Keratinocyte (primary cell): ENCODE measurements around the gene DSC2. TPM values are rescaled to one million over a fixed set of nuclear protein-coding genes. Genes with fewer than 3 reads are reported as not detected.

Source experiments
- DNase-seq: peaks from one replicate; pipeline ENCODE4 v3.0.0-alpha.2; 2011; ENCODE audit warnings: low read depth, missing footprints, low spot score
- FAIRE-seq: peaks from 2 replicates; lab custom pipeline; 2011; peaks lifted over from hg19 to GRCh38; lab: Jason Lieb, UNC
- H2AFZ ChIP-seq: 2 replicates; pipeline ENCODE4 v1.6.0; 2012; ENCODE audit warnings: low read length, control low read depth, inconsistent platforms; ENCODE audit not compliant: control insufficient read depth
- H3K27ac ChIP-seq: 2 replicates; pipeline ENCODE4 v1.5.1; 2011; ENCODE audit warnings: low read length; ENCODE audit not compliant: control insufficient read depth, insufficient read depth
- H3K27me3 ChIP-seq: 3 replicates; pipeline ENCODE4 v1.6.0; 2011; ENCODE audit warnings: low read length; ENCODE audit not compliant: control insufficient read depth, insufficient read depth; ENCODE audit errors: extremely low read depth
- H3K36me3 ChIP-seq, 2 experiments: 2 replicates in 1 of 2; 3 replicates in 1 of 2; pipeline ENCODE4 v1.5.1; 2011; ENCODE audit warnings: low read length in 2 of 2, mild to moderate bottlenecking in 1 of 2; ENCODE audit not compliant: control insufficient read depth in 2 of 2, insufficient read depth in 2 of 2; ENCODE audit errors: extremely low read depth in 1 of 2
- H3K4me1 ChIP-seq: 3 replicates; pipeline ENCODE4 v1.5.1; 2011; ENCODE audit warnings: low read length; ENCODE audit not compliant: control insufficient read depth, insufficient read depth; ENCODE audit errors: extremely low read depth
- H3K4me2 ChIP-seq: 3 replicates; pipeline ENCODE4 v1.6.0; 2011; ENCODE audit warnings: low read depth, low read length; ENCODE audit not compliant: control insufficient read depth, insufficient read depth; ENCODE audit errors: extremely low read depth
- H3K4me3 ChIP-seq, 3 experiments: fragments of 200-600 bp in 1 of 3; sonication (generic) in 1 of 3; 2 replicates in 2 of 3; 3 replicates in 1 of 3; pipeline ENCODE4 v1.5.1; 2011 to 2016; ENCODE audit warnings: low read length in 3 of 3, mild to moderate bottlenecking in 3 of 3, control low read depth in 2 of 3, inconsistent platforms in 1 of 3, low read depth in 1 of 3, mixed read lengths in 1 of 3, mixed run types in 1 of 3, moderate library complexity in 1 of 3; ENCODE audit not compliant: control insufficient read depth in 2 of 3, insufficient read depth in 2 of 3; ENCODE audit errors: extremely low read depth in 1 of 3
- H3K79me2 ChIP-seq: 2 replicates; pipeline ENCODE4 v1.6.0; 2012; ENCODE audit warnings: low read length; ENCODE audit not compliant: control insufficient read depth, insufficient read depth
- H3K9ac ChIP-seq: 3 replicates; pipeline ENCODE4 v1.6.0; 2011; ENCODE audit warnings: low read length; ENCODE audit not compliant: control insufficient read depth, insufficient read depth; ENCODE audit errors: extremely low read depth
- H3K9me1 ChIP-seq: 3 replicates; pipeline ENCODE4 v1.6.0; 2011; ENCODE audit warnings: low read length; ENCODE audit not compliant: control insufficient read depth, insufficient read depth; ENCODE audit errors: extremely low read depth
- H3K9me3 ChIP-seq: 2 replicates; pipeline ENCODE4 v1.5.1; 2012; ENCODE audit warnings: low read depth, low read length; ENCODE audit not compliant: control insufficient read depth
- H4K20me1 ChIP-seq: 3 replicates; pipeline ENCODE4 v1.6.0; 2011; ENCODE audit warnings: low read length; ENCODE audit not compliant: control insufficient read depth, insufficient read depth; ENCODE audit errors: extremely low read depth
- EZH2 ChIP-seq: IDR thresholded peaks from one replicate; pipeline ENCODE4 v1.6.1; 2012; ENCODE audit warnings: inconsistent platforms, mild to moderate bottlenecking, low read length, moderate library complexity
- dilution Hi-C: fragments of 300-500 bp; cut with MboI; formaldehyde crosslinking; loops from one replicate; pipeline ENCODE4 v1.7.0; 2020; ENCODE audit warnings: low sequenced_read_pairs; ENCODE audit not compliant: extremely low pct_ligation_motif_present
- polyA plus RNA-seq, 5 experiments: library from polyadenylated mRNA; depleted of rRNA in 3 of 5; stranded (reverse) in 3 of 5; stranded (forward) in 1 of 5; unstranded in 1 of 5; fragments of >200 nt; gene quantifications; 1 replicate in 1 of 5; 2 replicates in 3 of 5; 3 replicates in 1 of 5; pipeline versions ENCODE4 v1.2.1 to v1.2.3, GENCODE V29; 2011 to 2012; ENCODE audit warnings: missing spikeins in 2 of 5, low read depth in 1 of 5, low replicate concordance in 1 of 5
- TF ChIP-seq, protein P1 (sequence below), 3 experiments: IDR thresholded peaks in 1 of 3; conservative IDR thresholded peaks in 1 of 3; optimal IDR thresholded peaks in 1 of 3; 2 replicates in 2 of 3; 3 replicates in 1 of 3; pipeline versions ENCODE3 to v1.5.1; 2011; ENCODE audit warnings: low read length in 3 of 3, mild to moderate bottlenecking in 3 of 3, moderate library complexity in 2 of 3, control low read depth in 1 of 3, inconsistent platforms in 1 of 3; ENCODE audit not compliant: insufficient read depth in 2 of 3; ENCODE audit errors: extremely low read depth in 1 of 3

Gene DSC2
- polyA plus RNA-seq, 1 donor (not counting 4 experiments of a cell fraction or from before 2014, with no cell fraction given) = 37.1 TPM

DNA sequence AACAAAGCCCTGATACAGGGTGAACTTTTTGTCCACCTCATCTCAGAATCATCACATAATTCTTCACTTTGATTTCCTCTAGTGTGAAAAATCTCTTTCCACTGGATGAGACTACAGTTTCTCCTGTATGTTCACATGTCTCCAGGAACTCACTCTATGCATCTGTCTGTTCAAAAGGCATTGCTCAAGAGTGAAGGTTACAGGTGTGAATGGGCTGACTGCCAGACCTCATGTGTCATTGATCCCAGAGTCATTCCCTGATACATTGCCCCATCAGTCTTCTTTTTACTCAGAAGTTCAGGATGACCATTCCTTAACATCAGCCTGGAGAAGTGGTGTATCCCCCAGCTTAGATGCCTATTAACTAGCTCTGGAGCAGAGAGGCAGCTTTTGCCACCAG lies 55.3 kb downstream of the DSC2 start:
- Histone ChIP-seq H3K9ac (no peak overlapping the region), H3K4me3 (no peak overlapping the region), H3K79me2 (peaks cover 6% of the 10 kb centered on the region), H3K9me1 (no peaks in the 10 kb centered on the region), H3K27me3 (no peaks in the 10 kb centered on the region), H4K20me1 (no peaks in the 10 kb centered on the region), H3K27ac (peak overlapping the region; percentile 43), H3K36me3 (no peaks in the 10 kb centered on the region), H3K4me1 (peaks cover 53% of the 10 kb centered on the region), H2AFZ (no peak overlapping the region), H3K4me2 (peak overlapping the region; percentile 17), H3K9me3 (no peaks in the 10 kb centered on the region)
- peak; percentile 98 for FAIRE-seq
- no peak for DNase-seq
- dilution Hi-C loops = no loop called here
- TF ChIP-seq, protein P1, sequence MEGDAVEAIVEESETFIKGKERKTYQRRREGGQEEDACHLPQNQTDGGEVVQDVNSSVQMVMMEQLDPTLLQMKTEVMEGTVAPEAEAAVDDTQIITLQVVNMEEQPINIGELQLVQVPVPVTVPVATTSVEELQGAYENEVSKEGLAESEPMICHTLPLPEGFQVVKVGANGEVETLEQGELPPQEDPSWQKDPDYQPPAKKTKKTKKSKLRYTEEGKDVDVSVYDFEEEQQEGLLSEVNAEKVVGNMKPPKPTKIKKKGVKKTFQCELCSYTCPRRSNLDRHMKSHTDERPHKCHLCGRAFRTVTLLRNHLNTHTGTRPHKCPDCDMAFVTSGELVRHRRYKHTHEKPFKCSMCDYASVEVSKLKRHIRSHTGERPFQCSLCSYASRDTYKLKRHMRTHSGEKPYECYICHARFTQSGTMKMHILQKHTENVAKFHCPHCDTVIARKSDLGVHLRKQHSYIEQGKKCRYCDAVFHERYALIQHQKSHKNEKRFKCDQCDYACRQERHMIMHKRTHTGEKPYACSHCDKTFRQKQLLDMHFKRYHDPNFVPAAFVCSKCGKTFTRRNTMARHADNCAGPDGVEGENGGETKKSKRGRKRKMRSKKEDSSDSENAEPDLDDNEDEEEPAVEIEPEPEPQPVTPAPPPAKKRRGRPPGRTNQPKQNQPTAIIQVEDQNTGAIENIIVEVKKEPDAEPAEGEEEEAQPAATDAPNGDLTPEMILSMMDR (optimal IDR thresholded peaks at IDR 0.05 in 1 of 3, IDR thresholded peaks at IDR 0.05 in 1 of 3, conservative IDR thresholded peaks at IDR 0.05 in 1 of 3; ENCODE audit: extremely low read depth in 1 of 3, insufficient read depth in 2 of 3, low read length in 3 of 3) = no peak
- TF ChIP-seq EZH2 = no peak

DNA sequence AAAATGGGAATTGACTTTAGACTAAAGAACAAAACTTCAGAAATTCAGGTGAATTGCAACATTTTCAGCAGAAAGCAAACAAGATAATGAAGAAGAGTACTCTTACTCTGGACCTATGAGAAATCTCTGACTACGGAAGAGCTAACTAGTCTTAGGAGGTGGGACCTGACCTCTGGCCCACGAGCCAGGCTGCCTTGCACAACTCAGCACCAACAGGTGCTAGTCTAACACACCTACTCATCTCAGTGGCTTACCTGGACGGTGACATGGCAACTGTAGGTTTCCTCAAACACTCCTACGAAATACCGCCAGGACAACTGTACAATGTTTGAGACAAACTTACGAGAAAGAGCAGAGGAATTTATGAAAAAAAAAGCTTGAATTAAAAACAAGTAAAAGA lies 56.6 kb downstream of the DSC2 start:
- no peaks in the 10 kb centered on the region for H3K27me3 ChIP-seq
- no peak overlapping the region for H2AFZ ChIP-seq
- peaks cover 53% of the 10 kb centered on the region for H3K4me1 ChIP-seq
- TF ChIP-seq, protein P1 (optimal IDR thresholded peaks at IDR 0.05 in 1 of 3, IDR thresholded peaks at IDR 0.05 in 1 of 3, conservative IDR thresholded peaks at IDR 0.05 in 1 of 3; ENCODE audit: extremely low read depth in 1 of 3, insufficient read depth in 2 of 3, low read length in 3 of 3) = no peak
- TF ChIP-seq EZH2 = no peak
- peaks cover 19% of the 10 kb centered on the region for H3K79me2 ChIP-seq
- H3K9ac ChIP-seq = no peak overlapping the region
- H4K20me1 ChIP-seq = no peaks in the 10 kb centered on the region
- H3K4me3 ChIP-seq = no peak overlapping the region
- dilution Hi-C loops = no loop called here
- no peaks in the 10 kb centered on the region for H3K36me3 ChIP-seq
- no peak for DNase-seq
- peak overlapping the region; percentile 4 for H3K27ac ChIP-seq
- no peaks in the 10 kb centered on the region for H3K9me1 ChIP-seq
- H3K4me2 ChIP-seq = no peak overlapping the region
- no peaks in the 10 kb centered on the region for H3K9me3 ChIP-seq
- peak; percentile 41 for FAIRE-seq
